Astrocyte (in vitro differentiated cells and primary cell): ENCODE data around the gene MYO15A. TPM values are rescaled to one million over a fixed set of nuclear protein-coding genes. Genes with fewer than 3 reads are reported as not detected.

Source experiments
- DNase-seq: peaks from one replicate; pipeline ENCODE4 v3.0.0-alpha.2; 2010; ENCODE audit warnings: low read depth
- FAIRE-seq: peaks from 2 replicates; lab custom pipeline; 2011; peaks lifted over from hg19 to GRCh38; lab: Jason Lieb, UNC
- H2AFZ ChIP-seq: 2 replicates; pipeline ENCODE4 v1.6.0; 2012; ENCODE audit warnings: low read depth, low read length, inconsistent platforms
- H3K27ac ChIP-seq: 2 replicates; pipeline ENCODE4 v1.5.1; 2011; ENCODE audit warnings: low read depth, low read length, inconsistent platforms
- H3K27me3 ChIP-seq: 2 replicates; pipeline ENCODE4 v1.6.0; 2011; ENCODE audit warnings: low read length, inconsistent platforms; ENCODE audit not compliant: insufficient read depth
- H3K36me3 ChIP-seq: 2 replicates; pipeline ENCODE4 v1.5.1; 2011; ENCODE audit warnings: low read length, inconsistent platforms; ENCODE audit not compliant: insufficient read depth
- H3K4me1 ChIP-seq: 2 replicates; pipeline ENCODE4 v1.5.1; 2011; ENCODE audit warnings: low read length, inconsistent platforms; ENCODE audit not compliant: insufficient read depth
- H3K4me2 ChIP-seq: 2 replicates; pipeline ENCODE4 v1.6.0; 2012; ENCODE audit warnings: low read length, inconsistent platforms
- H3K4me3 ChIP-seq: 2 replicates; pipeline ENCODE4 v1.5.1; 2011; ENCODE audit warnings: low read depth, mild to moderate bottlenecking, low read length, inconsistent platforms; ENCODE audit not compliant: insufficient read depth
- H3K79me2 ChIP-seq: 2 replicates; pipeline ENCODE4 v1.6.0; 2012; ENCODE audit warnings: mild to moderate bottlenecking, low read length, inconsistent platforms; ENCODE audit not compliant: insufficient read depth
- H3K9ac ChIP-seq: 2 replicates; pipeline ENCODE4 v1.6.0; 2012; ENCODE audit warnings: mild to moderate bottlenecking, low read length, inconsistent platforms
- H3K9me3 ChIP-seq: 2 replicates; pipeline ENCODE4 v1.5.1; 2012; ENCODE audit warnings: low read depth, mild to moderate bottlenecking, low read length, inconsistent platforms; ENCODE audit not compliant: insufficient read depth
- H4K20me1 ChIP-seq: 2 replicates; pipeline ENCODE4 v1.6.0; 2012; ENCODE audit warnings: low read length, inconsistent platforms; ENCODE audit not compliant: insufficient read depth
- H3K27ac Mint-ChIP-seq: one replicate; pipeline ENCODE4 v1.8.0; 2021; ENCODE audit warnings: mild to moderate bottlenecking, mixed read lengths; ENCODE audit not compliant: unreplicated experiment
- H3K27me3 Mint-ChIP-seq: one replicate; pipeline ENCODE4 v1.8.0; 2021; ENCODE audit warnings: low read depth, mixed read lengths; ENCODE audit not compliant: unreplicated experiment
- H3K36me3 Mint-ChIP-seq: one replicate; pipeline ENCODE4 v1.8.0; 2021; ENCODE audit warnings: low read depth, mixed read lengths; ENCODE audit not compliant: unreplicated experiment
- H3K4me1 Mint-ChIP-seq: one replicate; pipeline ENCODE4 v1.8.0; 2021; ENCODE audit warnings: low read depth, mixed read lengths; ENCODE audit not compliant: unreplicated experiment
- H3K4me3 Mint-ChIP-seq: one replicate; pipeline ENCODE4 v1.8.0; 2021; ENCODE audit warnings: mild to moderate bottlenecking, moderate library complexity, mixed read lengths; ENCODE audit not compliant: unreplicated experiment
- H3K9me3 Mint-ChIP-seq: one replicate; pipeline ENCODE4 v1.8.0; 2021; ENCODE audit warnings: mild to moderate bottlenecking, mixed read lengths; ENCODE audit not compliant: unreplicated experiment
- CTCF ChIP-seq: IDR thresholded peaks from 2 replicates; pipeline ENCODE4 v1.5.1; 2011; ENCODE audit warnings: low read depth, mild to moderate bottlenecking, inconsistent platforms, low read length, moderate library complexity; ENCODE audit not compliant: insufficient read depth
- EZH2 ChIP-seq: IDR thresholded peaks from 2 replicates; pipeline ENCODE4 v1.6.1; 2012; ENCODE audit warnings: mild to moderate bottlenecking, low read length, inconsistent platforms; ENCODE audit not compliant: insufficient read depth
- total RNA-seq: library from RNA; stranded (reverse); gene quantifications from 2 replicates; pipeline ENCODE4 v1.2.1, GENCODE V29; 2021

Gene MYO15A
- total RNA-seq, 1 donor from 2014 or later = 0.32 TPM

- FAIRE-seq (no peak), DNase-seq (peak; percentile 45)
- peaks cover 46% of the 10 kb centered on the region for H3K4me1 ChIP-seq
- no peak for TF ChIP-seq CTCF
- TF ChIP-seq EZH2 = no peak
- no peaks in the 10 kb centered on the region for H3K27me3 ChIP-seq
- peaks cover 7% of the 10 kb centered on the region for H3K36me3 Mint-ChIP-seq
- H3K27me3 Mint-ChIP-seq = no peaks in the 10 kb centered on the region
- no peaks in the 10 kb centered on the region for H3K9me3 ChIP-seq
- H3K27ac Mint-ChIP-seq = peak overlapping the region; percentile 84
- H3K4me1 Mint-ChIP-seq = peaks cover 34% of the 10 kb centered on the region
- peak overlapping the region; percentile 71 for H3K4me3 ChIP-seq
- peaks cover under 1% of the 10 kb centered on the region for H3K36me3 ChIP-seq
- H2AFZ ChIP-seq = no peak overlapping the region
- H4K20me1 ChIP-seq = peaks cover 60% of the 10 kb centered on the region
- H3K4me3 Mint-ChIP-seq = peak overlapping the region; percentile 95
- H3K9me3 Mint-ChIP-seq = no peaks in the 10 kb centered on the region
- H3K27ac ChIP-seq = peak overlapping the region; percentile 94
- H3K4me2 ChIP-seq = peak overlapping the region; percentile 92
- H3K9ac ChIP-seq = peak overlapping the region; percentile 87
- peaks cover 67% of the 10 kb centered on the region for H3K79me2 ChIP-seq
These were observed 76.8 kb downstream of the MYO15A start for GRCh38 chr17:18185391-18185790.

GRCh38 chr17:18185832-18186626 lies 77.5 kb downstream of the MYO15A start:
- H3K4me1 Mint-ChIP-seq = peaks cover 36% of the 10 kb centered on the region
- no peaks in the 10 kb centered on the region for H3K9me3 ChIP-seq
- TF ChIP-seq EZH2 (no peak), CTCF (no peak)
- peak overlapping the region; percentile 71 for H3K4me3 ChIP-seq
- peak overlapping the region; percentile 95 for H3K4me3 Mint-ChIP-seq
- peak overlapping the region; percentile 92 for H3K4me2 ChIP-seq
- peaks cover 73% of the 10 kb centered on the region for H3K79me2 ChIP-seq
- H3K36me3 Mint-ChIP-seq = peaks cover 7% of the 10 kb centered on the region
- FAIRE-seq (no peak), DNase-seq (peak; percentile 14)
- peaks cover 66% of the 10 kb centered on the region for H4K20me1 ChIP-seq
- H3K9me3 Mint-ChIP-seq = no peaks in the 10 kb centered on the region
- H2AFZ ChIP-seq = no peak overlapping the region
- H3K9ac ChIP-seq = peak overlapping the region; percentile 87
- H3K27me3 Mint-ChIP-seq = no peaks in the 10 kb centered on the region
- peak overlapping the region; percentile 84 for H3K27ac Mint-ChIP-seq
- peaks cover 51% of the 10 kb centered on the region for H3K4me1 ChIP-seq
- no peaks in the 10 kb centered on the region for H3K27me3 ChIP-seq
- peaks cover 4% of the 10 kb centered on the region for H3K36me3 ChIP-seq
- H3K27ac ChIP-seq = peak overlapping the region; percentile 94

- Histone ChIP-seq H3K79me2 (peaks cover 79% of the 10 kb centered on the region), H3K9me3 (no peaks in the 10 kb centered on the region), H3K27me3 (no peaks in the 10 kb centered on the region), H3K4me2 (peak overlapping the region; percentile 92), H3K4me1 (peaks cover 47% of the 10 kb centered on the region), H3K9ac (peak overlapping the region; percentile 87), H3K4me3 (peak overlapping the region; percentile 71), H3K27ac (peak overlapping the region; percentile 30), H3K36me3 (peaks cover 4% of the 10 kb centered on the region), H4K20me1 (peaks cover 72% of the 10 kb centered on the region), H2AFZ (no peak overlapping the region)
- peak; percentile 46 for DNase-seq
- H3K9me3 Mint-ChIP-seq = no peaks in the 10 kb centered on the region
- H3K4me1 Mint-ChIP-seq = peaks cover 42% of the 10 kb centered on the region
- peak overlapping the region; percentile 73 for H3K27ac Mint-ChIP-seq
- no peaks in the 10 kb centered on the region for H3K27me3 Mint-ChIP-seq
- no peak for TF ChIP-seq EZH2
- TF ChIP-seq CTCF = no peak
- H3K4me3 Mint-ChIP-seq = peak overlapping the region; percentile 95
- peaks cover 7% of the 10 kb centered on the region for H3K36me3 Mint-ChIP-seq
- no peak for FAIRE-seq
These were observed 78.0 kb downstream of the MYO15A start for GRCh38 chr17:18186627-18186982.
